Astrocyte (in vitro differentiated cells and primary cell): Measurements from ENCODE around the gene SPESP1.

ENCODE experiments used
- EZH2 ChIP-seq: IDR thresholded peaks from 2 replicates; pipeline ENCODE4 v1.6.1; 2012; ENCODE audit warnings: mild to moderate bottlenecking, low read length, inconsistent platforms; ENCODE audit not compliant: insufficient read depth
- TF ChIP-seq, protein P1 (sequence below): IDR thresholded peaks from 2 replicates; pipeline ENCODE4 v1.5.1; 2011; ENCODE audit warnings: low read depth, mild to moderate bottlenecking, inconsistent platforms, low read length, moderate library complexity; ENCODE audit not compliant: insufficient read depth

DNA sequence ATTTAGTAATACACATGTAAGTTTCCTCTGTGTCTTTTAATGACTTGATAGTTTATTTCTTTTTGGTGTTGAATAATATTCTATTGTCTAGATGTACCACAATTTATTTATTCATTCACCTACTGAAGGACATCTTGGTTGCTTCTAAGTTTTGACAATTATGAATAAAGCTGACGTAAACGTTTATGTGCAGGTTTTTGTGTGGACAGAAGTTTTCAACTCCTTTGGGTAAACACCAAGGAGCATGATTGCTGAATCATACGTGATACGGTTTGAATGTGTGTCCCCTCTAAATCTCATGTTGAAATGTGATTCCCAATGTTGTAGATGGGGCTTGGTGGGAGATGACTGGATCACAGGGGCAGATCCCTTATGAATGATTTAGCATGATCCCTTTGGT, 21.5 kb downstream of the SPESP1 start:
- TF ChIP-seq EZH2, result no peak
- TF ChIP-seq, protein P1, sequence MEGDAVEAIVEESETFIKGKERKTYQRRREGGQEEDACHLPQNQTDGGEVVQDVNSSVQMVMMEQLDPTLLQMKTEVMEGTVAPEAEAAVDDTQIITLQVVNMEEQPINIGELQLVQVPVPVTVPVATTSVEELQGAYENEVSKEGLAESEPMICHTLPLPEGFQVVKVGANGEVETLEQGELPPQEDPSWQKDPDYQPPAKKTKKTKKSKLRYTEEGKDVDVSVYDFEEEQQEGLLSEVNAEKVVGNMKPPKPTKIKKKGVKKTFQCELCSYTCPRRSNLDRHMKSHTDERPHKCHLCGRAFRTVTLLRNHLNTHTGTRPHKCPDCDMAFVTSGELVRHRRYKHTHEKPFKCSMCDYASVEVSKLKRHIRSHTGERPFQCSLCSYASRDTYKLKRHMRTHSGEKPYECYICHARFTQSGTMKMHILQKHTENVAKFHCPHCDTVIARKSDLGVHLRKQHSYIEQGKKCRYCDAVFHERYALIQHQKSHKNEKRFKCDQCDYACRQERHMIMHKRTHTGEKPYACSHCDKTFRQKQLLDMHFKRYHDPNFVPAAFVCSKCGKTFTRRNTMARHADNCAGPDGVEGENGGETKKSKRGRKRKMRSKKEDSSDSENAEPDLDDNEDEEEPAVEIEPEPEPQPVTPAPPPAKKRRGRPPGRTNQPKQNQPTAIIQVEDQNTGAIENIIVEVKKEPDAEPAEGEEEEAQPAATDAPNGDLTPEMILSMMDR, result no peak
